Measurements from ENCODE around the gene ORC3.
"Not testable (repeated sequence)": the region's sequence is repeated elsewhere in the genome, so short reads cannot be mapped to it uniquely, and the experiment has no call there.

- not testable (repeated sequence) for TF ChIP-seq CTCF (conservative IDR thresholded peaks at IDR 0.05; ENCODE audit: low read depth, low read length); EZH2phosphoT487 (IDR thresholded peaks at IDR 0.05; ENCODE audit: borderline replicate concordance, low read length); EZH2 (IDR thresholded peaks at IDR 0.05; ENCODE audit: low read length, unreplicated experiment)
Measured at GRCh38 chr6:87708581-87709427, 118.9 kb downstream of the ORC3 start.

Measured in PC-3 (cell line).